AG09309 (cell line): ENCODE data around the gene TTC7B.

Experiments
- DNase-seq: peaks from one replicate; pipeline ENCODE4 v3.0.0-alpha.2; 2010; ENCODE audit warnings: low read depth
- H3K4me3 ChIP-seq: 2 replicates; pipeline ENCODE4 v1.5.1; 2011; ENCODE audit warnings: mild to moderate bottlenecking, low read depth, low read length, moderate library complexity; ENCODE audit not compliant: control insufficient read depth
- TF ChIP-seq, protein P1 (sequence below): IDR thresholded peaks from 2 replicates; pipeline ENCODE4 v1.5.1; 2011; ENCODE audit warnings: mild to moderate bottlenecking, low read depth, low read length, inconsistent platforms; ENCODE audit not compliant: insufficient read depth, control insufficient read depth; ENCODE audit errors: missing control alignments

The TTC7B gene

DNA sequence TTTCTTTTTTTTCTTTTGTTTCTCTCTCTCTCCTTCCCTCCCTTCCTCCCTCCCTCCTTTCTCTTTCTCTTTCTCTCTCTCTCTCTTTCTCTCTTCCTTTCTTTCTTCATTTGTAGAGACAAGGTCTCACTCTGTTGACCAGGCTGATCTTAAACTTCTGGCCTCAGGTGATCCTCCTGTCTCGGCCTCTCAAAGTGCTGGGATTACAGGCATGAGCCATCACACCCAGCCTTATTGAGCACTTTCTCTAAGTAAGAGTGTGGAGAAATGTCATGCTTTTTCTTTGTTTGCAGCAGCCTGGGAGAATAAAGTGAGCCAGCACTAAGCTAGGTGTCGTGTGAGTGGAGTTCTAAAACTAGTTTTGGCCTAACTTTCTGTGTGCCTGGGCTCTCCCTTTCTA is 74.0 kb downstream of the TTC7B start:
- no peak for DNase-seq
- no peak overlapping the region for H3K4me3 ChIP-seq
- TF ChIP-seq, protein P1, sequence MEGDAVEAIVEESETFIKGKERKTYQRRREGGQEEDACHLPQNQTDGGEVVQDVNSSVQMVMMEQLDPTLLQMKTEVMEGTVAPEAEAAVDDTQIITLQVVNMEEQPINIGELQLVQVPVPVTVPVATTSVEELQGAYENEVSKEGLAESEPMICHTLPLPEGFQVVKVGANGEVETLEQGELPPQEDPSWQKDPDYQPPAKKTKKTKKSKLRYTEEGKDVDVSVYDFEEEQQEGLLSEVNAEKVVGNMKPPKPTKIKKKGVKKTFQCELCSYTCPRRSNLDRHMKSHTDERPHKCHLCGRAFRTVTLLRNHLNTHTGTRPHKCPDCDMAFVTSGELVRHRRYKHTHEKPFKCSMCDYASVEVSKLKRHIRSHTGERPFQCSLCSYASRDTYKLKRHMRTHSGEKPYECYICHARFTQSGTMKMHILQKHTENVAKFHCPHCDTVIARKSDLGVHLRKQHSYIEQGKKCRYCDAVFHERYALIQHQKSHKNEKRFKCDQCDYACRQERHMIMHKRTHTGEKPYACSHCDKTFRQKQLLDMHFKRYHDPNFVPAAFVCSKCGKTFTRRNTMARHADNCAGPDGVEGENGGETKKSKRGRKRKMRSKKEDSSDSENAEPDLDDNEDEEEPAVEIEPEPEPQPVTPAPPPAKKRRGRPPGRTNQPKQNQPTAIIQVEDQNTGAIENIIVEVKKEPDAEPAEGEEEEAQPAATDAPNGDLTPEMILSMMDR = no peak

DNA sequence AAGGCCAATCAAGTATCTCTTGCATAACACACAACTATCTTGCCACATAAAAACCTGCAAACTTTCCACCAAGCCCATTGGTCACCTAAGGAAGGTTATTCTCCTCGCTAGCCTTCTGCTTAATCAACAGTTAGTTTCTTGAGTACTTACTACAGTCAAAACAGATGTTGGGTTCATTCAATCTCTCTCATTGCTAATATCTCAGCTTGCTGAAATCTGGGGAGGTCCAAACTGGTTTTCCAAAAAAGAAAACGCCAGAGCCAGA is 74.6 kb downstream of the TTC7B start:
- TF ChIP-seq, protein P1 = no peak
- no peak overlapping the region for H3K4me3 ChIP-seq
- DNase-seq = no peak

DNA sequence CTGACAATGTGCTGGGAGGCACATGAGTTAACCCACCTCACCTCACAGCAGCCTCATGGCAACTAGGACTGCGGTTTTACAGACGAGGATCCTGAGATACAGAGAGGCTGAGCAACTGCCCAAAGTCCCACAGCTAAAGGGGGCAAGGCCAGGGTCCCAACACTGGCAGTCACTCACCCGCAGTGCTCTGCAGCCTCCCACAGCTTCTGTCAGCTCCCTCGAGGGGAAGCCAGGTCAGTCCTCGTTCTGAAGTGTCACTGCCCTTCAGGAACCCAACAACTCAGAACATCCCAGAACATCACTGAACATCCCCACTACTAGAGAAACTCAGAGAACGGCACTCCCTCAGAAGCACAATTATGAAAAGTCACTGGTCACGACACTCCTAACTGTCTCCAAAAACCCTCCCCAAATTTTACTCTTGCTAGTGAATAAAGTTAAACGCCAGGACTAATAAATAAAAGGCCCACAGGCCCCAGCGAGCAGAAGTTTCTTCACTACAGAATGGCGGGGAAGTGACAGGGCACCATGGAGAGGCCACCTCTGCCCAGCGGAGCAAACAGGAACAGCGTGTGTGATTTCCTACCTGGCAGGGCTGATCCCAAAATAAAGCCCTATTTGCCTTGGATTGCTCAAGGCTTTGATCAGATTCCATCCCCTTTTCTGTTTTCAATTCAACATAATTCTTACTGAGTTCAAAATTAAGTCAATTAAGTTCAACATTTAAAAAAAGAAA is 75.1 kb downstream of the TTC7B start:
- no peak overlapping the region for H3K4me3 ChIP-seq
- no peak for DNase-seq
- TF ChIP-seq, protein P1 = no peak

DNA sequence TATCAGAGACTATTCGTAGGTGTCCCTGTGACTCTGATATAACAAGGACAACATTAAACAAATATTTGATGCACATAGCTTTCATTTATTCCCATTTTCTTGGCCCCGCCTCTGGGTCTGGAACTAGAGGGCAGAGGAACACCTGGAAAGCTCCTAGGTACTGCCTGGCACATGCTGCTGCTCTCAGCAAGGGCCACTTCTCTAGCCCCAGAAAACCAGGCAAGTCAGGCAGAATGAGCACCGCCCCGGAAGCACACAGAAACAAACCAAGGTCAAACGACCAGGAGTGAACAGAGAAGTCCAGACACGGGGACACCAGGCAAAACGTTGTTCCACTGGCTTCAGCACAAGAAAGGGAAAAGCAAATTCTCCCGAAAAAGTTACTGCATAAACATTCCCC is 76.1 kb downstream of the TTC7B start:
- no peak overlapping the region for H3K4me3 ChIP-seq
- TF ChIP-seq, protein P1 = no peak
- DNase-seq = no peak

DNA sequence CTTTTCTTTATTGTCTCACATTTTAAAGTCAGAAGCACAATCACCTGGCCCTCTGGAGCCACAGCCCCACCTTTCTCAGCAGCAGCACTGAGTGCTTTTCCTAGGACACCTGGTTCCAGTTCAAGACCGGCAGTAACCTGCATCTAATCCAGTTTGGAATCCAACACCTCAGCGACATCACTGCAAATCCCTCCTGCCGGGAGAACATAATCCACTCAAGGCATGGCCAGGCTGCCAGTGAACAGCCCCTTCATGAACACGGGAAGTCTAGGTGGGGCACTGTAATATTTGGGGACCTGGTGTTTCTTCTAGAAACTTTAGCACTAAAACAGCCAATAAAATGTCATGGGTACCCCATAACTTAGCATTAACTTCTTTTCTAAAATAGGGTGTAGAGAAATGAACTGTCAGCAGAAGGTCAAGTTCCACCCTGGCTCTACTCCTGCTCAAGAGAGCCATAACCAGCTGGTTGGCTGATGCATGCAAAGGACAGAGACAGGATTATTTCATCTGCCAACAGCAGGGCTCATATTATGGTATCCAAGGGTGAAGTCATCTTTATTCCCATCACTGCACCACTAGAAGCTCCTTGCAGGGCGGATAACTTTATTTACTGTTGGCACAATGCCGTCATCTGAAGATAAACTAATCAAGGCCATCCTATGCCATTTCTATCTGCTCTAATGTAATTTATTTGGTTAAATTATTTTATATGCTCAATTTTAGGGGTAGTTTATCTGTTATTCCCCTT is 76.7 kb downstream of the TTC7B start:
- TF ChIP-seq, protein P1 = no peak
- DNase-seq = no peak
- H3K4me3 ChIP-seq = no peak overlapping the region

DNA sequence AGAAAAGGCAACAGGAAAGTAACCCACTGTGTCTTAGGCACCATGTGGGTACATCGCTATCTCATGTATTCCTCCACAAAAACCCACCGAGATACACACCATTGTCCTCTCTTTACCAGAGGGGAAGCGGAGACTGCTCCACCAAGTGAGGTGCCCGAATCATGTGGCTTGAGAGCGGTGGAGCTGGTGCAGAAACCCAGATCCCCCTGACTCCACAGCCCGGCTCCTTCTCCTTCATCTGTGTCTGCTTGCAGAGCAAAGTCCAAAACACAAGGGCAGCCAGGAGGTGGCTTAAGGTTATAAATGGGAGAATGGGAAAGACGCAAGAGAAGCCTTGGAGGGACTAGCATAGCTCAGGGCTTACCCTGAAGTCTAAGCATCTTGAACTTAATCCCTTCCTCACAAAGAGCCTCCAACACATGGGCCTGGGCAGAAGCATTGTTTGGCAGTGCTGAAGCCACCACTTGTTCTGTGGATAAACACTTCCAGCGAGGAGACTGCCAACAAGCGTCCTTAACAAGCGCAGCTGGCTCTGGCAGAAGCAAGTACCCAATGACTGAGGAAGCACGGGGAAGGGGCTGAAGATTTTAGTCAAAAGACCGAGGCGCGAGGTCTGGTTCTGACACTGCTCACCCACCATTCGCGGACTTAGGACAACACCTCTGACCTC is 83.0 kb downstream of the TTC7B start:
- TF ChIP-seq, protein P1 = no peak
- no peak for DNase-seq
- H3K4me3 ChIP-seq = no peak overlapping the region
